Measurements from ENCODE around the gene REEP5.
"Not testable (repeated sequence)": the region's sequence is repeated elsewhere in the genome, so short reads cannot be mapped to it uniquely, and the experiment has no call there.

The REEP5 gene

DNA sequence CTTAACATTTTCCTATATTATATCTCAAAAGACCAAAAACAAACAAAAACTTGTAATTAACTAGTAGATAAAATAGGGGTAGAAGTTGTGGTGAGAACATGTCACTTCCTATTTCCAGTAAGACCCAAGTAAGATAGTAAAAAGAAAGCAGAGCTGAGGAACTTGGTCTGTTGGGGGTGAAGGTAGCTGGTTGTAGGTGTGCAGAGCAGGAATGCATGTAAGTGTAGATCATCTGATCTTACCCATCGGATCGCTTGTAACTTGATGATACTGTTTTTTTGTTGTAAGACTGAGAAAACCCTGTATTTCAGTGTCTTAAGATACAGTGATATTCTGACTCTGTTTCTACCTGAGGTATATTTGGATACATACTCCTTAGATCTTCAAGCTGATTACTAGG lies 55.3 kb downstream of the REEP5 start:
- TF ChIP-seq, protein P1, sequence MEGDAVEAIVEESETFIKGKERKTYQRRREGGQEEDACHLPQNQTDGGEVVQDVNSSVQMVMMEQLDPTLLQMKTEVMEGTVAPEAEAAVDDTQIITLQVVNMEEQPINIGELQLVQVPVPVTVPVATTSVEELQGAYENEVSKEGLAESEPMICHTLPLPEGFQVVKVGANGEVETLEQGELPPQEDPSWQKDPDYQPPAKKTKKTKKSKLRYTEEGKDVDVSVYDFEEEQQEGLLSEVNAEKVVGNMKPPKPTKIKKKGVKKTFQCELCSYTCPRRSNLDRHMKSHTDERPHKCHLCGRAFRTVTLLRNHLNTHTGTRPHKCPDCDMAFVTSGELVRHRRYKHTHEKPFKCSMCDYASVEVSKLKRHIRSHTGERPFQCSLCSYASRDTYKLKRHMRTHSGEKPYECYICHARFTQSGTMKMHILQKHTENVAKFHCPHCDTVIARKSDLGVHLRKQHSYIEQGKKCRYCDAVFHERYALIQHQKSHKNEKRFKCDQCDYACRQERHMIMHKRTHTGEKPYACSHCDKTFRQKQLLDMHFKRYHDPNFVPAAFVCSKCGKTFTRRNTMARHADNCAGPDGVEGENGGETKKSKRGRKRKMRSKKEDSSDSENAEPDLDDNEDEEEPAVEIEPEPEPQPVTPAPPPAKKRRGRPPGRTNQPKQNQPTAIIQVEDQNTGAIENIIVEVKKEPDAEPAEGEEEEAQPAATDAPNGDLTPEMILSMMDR (IDR thresholded peaks at IDR 0.05; ENCODE audit: low read depth, low read length) = no peak
- DNase-seq (ENCODE audit: extremely low read depth, low read depth) = no peak

DNA sequence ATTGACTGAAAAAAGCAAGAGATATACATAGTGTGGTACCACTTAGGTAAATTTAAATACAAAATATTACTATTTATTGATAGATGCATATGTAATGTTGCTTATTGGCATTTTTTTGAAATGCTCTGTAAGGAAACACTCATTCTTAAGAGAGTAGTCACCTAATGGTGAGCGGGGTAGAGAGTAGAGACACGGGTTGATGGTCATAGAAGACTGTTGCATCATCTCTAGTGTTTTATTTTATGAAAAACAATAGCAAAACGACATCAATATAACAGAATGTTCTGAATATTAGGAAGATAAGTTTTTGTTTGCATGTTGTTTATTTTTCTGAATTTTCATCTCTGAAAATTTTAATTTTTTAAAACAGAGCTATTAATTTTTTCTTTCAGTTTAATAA lies 56.9 kb downstream of the REEP5 start:
- no peak for DNase-seq (ENCODE audit: extremely low read depth, low read depth)
- TF ChIP-seq, protein P1 (IDR thresholded peaks at IDR 0.05; ENCODE audit: low read depth, low read length) = no peak

- DNase-seq (ENCODE audit: extremely low read depth, low read depth) = no peak
- TF ChIP-seq, protein P1 (IDR thresholded peaks at IDR 0.05; ENCODE audit: low read depth, low read length) = no peak
Measured at GRCh38 chr5:112863549-112863948, 58.5 kb downstream of the REEP5 start.

GRCh38 chr5:112862085-112862484 lies 59.9 kb downstream of the REEP5 start:
- DNase-seq (ENCODE audit: extremely low read depth, low read depth) = no peak
- TF ChIP-seq, protein P1 (IDR thresholded peaks at IDR 0.05; ENCODE audit: low read depth, low read length) = no peak

DNA sequence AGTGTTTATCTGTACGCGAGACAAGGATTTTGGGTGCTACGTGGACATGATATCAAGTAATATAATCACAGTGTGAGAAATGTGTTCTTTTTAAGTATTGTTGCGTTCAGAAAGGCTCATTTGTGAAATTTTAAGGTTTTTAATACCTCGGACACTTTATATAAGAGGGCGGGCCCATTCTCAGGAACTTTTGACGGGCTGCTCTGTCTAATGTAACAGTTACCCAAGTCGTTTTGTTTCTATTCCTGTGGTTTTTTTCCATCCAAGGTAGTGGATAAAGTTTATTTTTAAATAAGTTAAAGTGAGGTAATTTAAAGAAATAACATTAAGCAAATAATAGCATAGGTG lies 60.4 kb downstream of the REEP5 start:
- TF ChIP-seq, protein P1 (IDR thresholded peaks at IDR 0.05; ENCODE audit: low read depth, low read length) = no peak
- no peak for DNase-seq (ENCODE audit: extremely low read depth, low read depth)

DNA sequence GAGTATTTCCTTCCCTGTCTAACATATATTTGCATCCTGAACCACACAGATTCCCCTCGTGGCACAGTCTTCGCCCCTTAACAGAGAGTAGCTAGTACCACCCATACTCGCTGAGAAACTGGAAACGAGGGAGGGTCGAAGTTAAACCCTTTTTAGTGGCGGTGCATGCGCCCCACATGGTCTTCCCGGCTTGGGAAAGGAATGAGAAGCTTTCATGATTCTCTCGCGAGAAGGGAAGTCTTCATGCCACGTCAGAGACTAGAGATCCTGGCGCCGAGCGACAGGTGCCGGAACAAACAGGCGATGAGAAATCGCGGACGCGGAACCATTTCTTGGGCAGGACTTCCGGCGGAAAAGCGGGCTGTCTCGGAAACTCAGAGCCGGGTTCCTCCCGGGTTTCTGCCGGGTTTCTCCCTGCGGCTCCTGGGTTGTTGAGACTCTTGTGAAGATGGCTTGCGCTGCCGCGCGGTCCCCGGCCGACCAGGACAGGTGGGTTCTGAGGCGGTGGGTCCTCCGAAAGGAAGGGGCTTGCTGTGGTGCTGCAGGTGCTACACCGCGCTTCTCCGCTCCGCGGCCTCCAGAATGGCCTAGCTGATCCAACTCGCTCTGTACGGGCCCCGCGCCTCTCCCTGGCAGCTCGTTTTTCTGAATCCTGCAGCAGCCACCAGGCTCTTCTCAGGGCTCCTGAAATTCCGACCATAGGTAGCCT lies 60.9 kb downstream of the REEP5 start, which contains the start of gene SRP19:
SRP19 (plus strand) TSS at position 359 of the 709 bp plus-strand sequence; CDS start at position 449, 90 bp downstream.
- DNase-seq (ENCODE audit: extremely low read depth, low read depth) = peak; percentile 95
- TF ChIP-seq, protein P1 (IDR thresholded peaks at IDR 0.05; ENCODE audit: low read depth, low read length) = no peak; the same call in none of the 2 replicates

GRCh38 chr5:112860571-112860928 lies 61.5 kb downstream of the REEP5 start:
- not testable (repeated sequence) for DNase-seq (ENCODE audit: extremely low read depth, low read depth)

GRCh38 chr5:112857866-112858265 lies 64.2 kb downstream of the REEP5 start:
- no peak for DNase-seq (ENCODE audit: extremely low read depth, low read depth)
- TF ChIP-seq, protein P1 (IDR thresholded peaks at IDR 0.05; ENCODE audit: low read depth, low read length) = no peak

Data from AG09319 (cell line).